HFFc6 (cell line): Measurements from ENCODE around the gene ASIC2. TPM values are rescaled to one million over a fixed set of nuclear protein-coding genes. Genes with fewer than 3 reads are reported as not detected.

Experiments
- DNase-seq: peaks from one replicate; pipeline ENCODE4 v3.0.0-alpha.2; 2018
- H3K27ac Mint-ChIP-seq: 2 replicates; pipeline ENCODE4 v1.8.0; 2020; ENCODE audit warnings: mild to moderate bottlenecking, mixed read lengths
- H3K27me3 Mint-ChIP-seq: 2 replicates; pipeline ENCODE4 v1.8.0; 2021; ENCODE audit warnings: mild to moderate bottlenecking, moderate library complexity, mixed read lengths; ENCODE audit not compliant: insufficient read depth
- H3K36me3 Mint-ChIP-seq: 2 replicates; pipeline ENCODE4 v1.8.0; 2021; ENCODE audit warnings: low read depth, mixed read lengths
- H3K4me1 Mint-ChIP-seq: 2 replicates; pipeline ENCODE4 v1.8.0; 2020; ENCODE audit warnings: low read depth, mixed read lengths
- H3K4me3 Mint-ChIP-seq: 2 replicates; pipeline ENCODE4 v1.8.0; 2020; ENCODE audit warnings: mild to moderate bottlenecking, moderate library complexity, mixed read lengths
- H3K9me3 Mint-ChIP-seq: 2 replicates; pipeline ENCODE4 v1.8.0; 2020; ENCODE audit warnings: mild to moderate bottlenecking, mixed read lengths
- CTCF ChIP-seq: fragments of 200-600 bp; sonication (generic); IDR thresholded peaks from 2 replicates; pipeline ENCODE4 v1.5.0; 2021; ENCODE audit warnings: antibody characterized with exemption, mild to moderate bottlenecking
- total RNA-seq, 6 experiments: library from RNA; stranded (reverse); fragmentation: NEBNext Ultra II Directional; extraction: Animal tissue kit (Norgen Biotek cat#: 25700); gene quantifications; 2 replicates in 1 of 6; 3 replicates in 5 of 6; pipeline ENCODE4 v1.2.3, GENCODE V29; 2021

The ASIC2 gene
- total RNA-seq, 6 experiments from 2014 or later: not detected

DNA sequence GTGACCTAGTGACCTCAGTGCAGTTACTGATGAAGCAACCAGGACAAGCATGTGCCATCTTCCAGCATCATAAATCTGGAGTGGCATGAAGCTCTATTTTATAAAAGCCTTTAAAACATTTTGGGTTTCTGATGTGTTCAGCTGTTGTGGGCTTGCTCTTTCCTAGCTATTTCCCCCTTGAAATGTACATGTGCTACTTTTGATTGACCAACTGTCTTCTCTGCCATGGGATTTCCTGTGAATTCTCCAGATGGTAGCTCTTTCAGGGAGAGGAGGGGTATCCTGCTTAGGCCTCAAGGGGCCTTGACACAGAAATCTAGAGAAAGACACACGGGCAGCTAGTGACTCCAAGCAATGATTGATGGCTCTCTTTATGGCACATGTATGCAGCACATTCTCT, 1.9 kb upstream of the ASIC2 start:
- no peak for DNase-seq
- no peaks in the 10 kb centered on the region for H3K4me1 Mint-ChIP-seq
- H3K4me3 Mint-ChIP-seq: no peak overlapping the region
- no peaks in the 10 kb centered on the region; the same call in 1 of the 2 replicates for H3K36me3 Mint-ChIP-seq
- peaks cover 16% of the 10 kb centered on the region for H3K9me3 Mint-ChIP-seq
- no peak overlapping the region for H3K27ac Mint-ChIP-seq
- no peak for TF ChIP-seq CTCF
- H3K27me3 Mint-ChIP-seq: peaks cover 21% of the 10 kb centered on the region

- H3K9me3 Mint-ChIP-seq: peaks cover 21% of the 10 kb centered on the region; the same call in 1 of the 2 replicates
- no peak overlapping the region for H3K4me3 Mint-ChIP-seq
- DNase-seq: no peak
Observed at GRCh38 chr17:33292201-33292980, 704 bp downstream of the ASIC2 start.

GRCh38 chr17:33291248-33292200, 1.6 kb downstream of the ASIC2 start:
- TF ChIP-seq CTCF: no peak
- H3K9me3 Mint-ChIP-seq: peaks cover 23% of the 10 kb centered on the region; the same call in 1 of the 2 replicates
- H3K36me3 Mint-ChIP-seq: no peaks in the 10 kb centered on the region; the same call in 1 of the 2 replicates
- peaks cover 28% of the 10 kb centered on the region for H3K27me3 Mint-ChIP-seq
- no peaks in the 10 kb centered on the region for H3K4me1 Mint-ChIP-seq
- no peak overlapping the region for H3K27ac Mint-ChIP-seq
- H3K4me3 Mint-ChIP-seq: peak overlapping the region; percentile 56; the same call in 1 of the 2 replicates
- no peak for DNase-seq

More at GRCh38 chr17:33292201-33292980, 704 bp downstream of the ASIC2 start:
- peaks cover 28% of the 10 kb centered on the region for H3K27me3 Mint-ChIP-seq
- no peaks in the 10 kb centered on the region; the same call in 1 of the 2 replicates for H3K36me3 Mint-ChIP-seq
- no peaks in the 10 kb centered on the region for H3K4me1 Mint-ChIP-seq
- no peak; the same call in 1 of the 2 replicates for TF ChIP-seq CTCF
- no peak overlapping the region for H3K27ac Mint-ChIP-seq

GRCh38 chr17:33290253-33290652, 2.8 kb downstream of the ASIC2 start:
- peaks cover 33% of the 10 kb centered on the region for H3K27me3 Mint-ChIP-seq
- DNase-seq: no peak
- H3K4me1 Mint-ChIP-seq: no peaks in the 10 kb centered on the region
- TF ChIP-seq CTCF: no peak
- H3K9me3 Mint-ChIP-seq: peaks cover 34% of the 10 kb centered on the region
- no peak overlapping the region for H3K27ac Mint-ChIP-seq
- no peak overlapping the region for H3K4me3 Mint-ChIP-seq
- H3K36me3 Mint-ChIP-seq: no peaks in the 10 kb centered on the region; the same call in 1 of the 2 replicates

GRCh38 chr17:33288954-33289353, 4.1 kb downstream of the ASIC2 start:
- no peak for DNase-seq
- Mint-ChIP-seq H3K4me1 (peaks cover 5% of the 10 kb centered on the region; the same call in 1 of the 2 replicates), H3K9me3 (peaks cover 33% of the 10 kb centered on the region), H3K27me3 (peaks cover 29% of the 10 kb centered on the region), H3K36me3 (no peaks in the 10 kb centered on the region; the same call in 1 of the 2 replicates), H3K27ac (no peak overlapping the region), H3K4me3 (no peak overlapping the region)
- TF ChIP-seq CTCF: no peak
